IMR-90 (cell line): ENCODE measurements around the gene AKAP6. TPM values are rescaled to one million over a fixed set of nuclear protein-coding genes. Genes with fewer than 3 reads are reported as not detected.

ENCODE experiments used
- ATAC-seq: fragments of 200-7000 bp; cut with Tn5 transposase; 2 replicates; pipeline ENCODE4 v1.9.1; 2020; ENCODE audit warnings: low read depth, mild to moderate bottlenecking, moderate library complexity
- BruUV-seq: library from RNA; stranded (reverse); fragments of 400-500 nt; replicated peaks from 2 replicates; lab custom pipeline; 2021; lab: Mats Ljungman, UMichigan
- CTCF ChIA-PET: fragments of 300-600 bp; formaldehyde crosslinking; extraction: SDS; loops from one replicate; lab custom pipeline; 2021; ENCODE audit warnings: antibody characterized with exemption; lab: Yijun Ruan, JAX
- POLR2A ChIA-PET: fragments of 300-600 bp; sonication (Branson Sonifier 250); formaldehyde crosslinking; loops from one replicate; lab custom pipeline; 2022; ENCODE audit warnings: antibody characterized with exemption; ENCODE audit not compliant: unreplicated experiment; lab: Charles Lee
- DNase-seq: peaks from one replicate; pipeline ENCODE4 v3.0.0; 2013
- H2AFZ ChIP-seq: replicated peaks from 2 replicates; pipeline ENCODE3; 2013; ENCODE audit warnings: low read length, mild to moderate bottlenecking; ENCODE audit not compliant: poor library complexity
- H2AK5ac ChIP-seq: 2 replicates; pipeline ENCODE4 v1.6.1; 2013; ENCODE audit warnings: low read depth, low read length, inconsistent platforms
- H2AK9ac ChIP-seq: replicated peaks from 2 replicates; pipeline ENCODE3; 2013; ENCODE audit warnings: mild to moderate bottlenecking, low read depth, low read length, moderate library complexity; ENCODE audit not compliant: poor library complexity
- H2BK120ac ChIP-seq: 2 replicates; pipeline ENCODE4 v1.6.1; 2013; ENCODE audit warnings: low read depth, low read length, inconsistent platforms
- H2BK15ac ChIP-seq: 3 replicates; pipeline ENCODE4 v1.6.1; 2013; ENCODE audit warnings: low read depth, low read length, inconsistent platforms
- H2BK20ac ChIP-seq: 2 replicates; pipeline ENCODE4 v1.6.1; 2013; ENCODE audit warnings: low read depth, mild to moderate bottlenecking, inconsistent platforms, low read length, moderate library complexity
- H2BK5ac ChIP-seq: 2 replicates; pipeline ENCODE4 v1.6.1; 2013; ENCODE audit warnings: mild to moderate bottlenecking, low read depth, low read length, inconsistent platforms; ENCODE audit not compliant: poor library complexity, severe bottlenecking
- H3K14ac ChIP-seq: replicated peaks from 2 replicates; pipeline ENCODE4 v1.6.1; 2013; ENCODE audit warnings: low read depth, low read length, inconsistent platforms
- H3K18ac ChIP-seq: 2 replicates; pipeline ENCODE4 v1.6.1; 2013; ENCODE audit warnings: low read depth, low read length, control low read depth
- H3K23ac ChIP-seq: 2 replicates; pipeline ENCODE4 v1.6.1; 2013; ENCODE audit warnings: low read depth, low read length, inconsistent platforms
- H3K27ac ChIP-seq: 2 replicates; pipeline ENCODE4 v1.5.1; 2013; ENCODE audit warnings: mild to moderate bottlenecking, control low read depth, low read length; ENCODE audit not compliant: insufficient read depth
- H3K27me3 ChIP-seq: 2 replicates; pipeline ENCODE4 v1.6.1; 2013; ENCODE audit warnings: low read length; ENCODE audit not compliant: control insufficient read depth, insufficient read depth
- H3K36me3 ChIP-seq: 2 replicates; pipeline ENCODE4 v1.6.1; 2013; ENCODE audit warnings: low read length, mixed read lengths; ENCODE audit not compliant: control insufficient read depth, insufficient read depth
- H3K4ac ChIP-seq: 2 replicates; pipeline ENCODE4 v1.6.1; 2013; ENCODE audit warnings: low read depth, low read length, inconsistent platforms
- H3K4me1 ChIP-seq: 2 replicates; pipeline ENCODE4 v1.6.1; 2013; ENCODE audit warnings: low read length, mixed read lengths; ENCODE audit not compliant: control insufficient read depth, insufficient read depth
- H3K4me2 ChIP-seq: 2 replicates; pipeline ENCODE4 v1.6.1; 2013; ENCODE audit warnings: low read depth, mild to moderate bottlenecking, control low read depth, low read length, moderate library complexity
- H3K4me3 ChIP-seq: 2 replicates; pipeline ENCODE4 v1.5.1; 2013; ENCODE audit warnings: low read depth, mild to moderate bottlenecking, control low read depth, low read length, moderate library complexity; ENCODE audit not compliant: insufficient read depth
- H3K56ac ChIP-seq: 2 replicates; pipeline ENCODE4 v1.6.1; 2013; ENCODE audit warnings: low read length, inconsistent platforms; ENCODE audit not compliant: insufficient read depth; ENCODE audit errors: extremely low read depth
- H3K79me1 ChIP-seq, 2 experiments: 2 replicates each; pipeline ENCODE4 v1.6.1; 2013; ENCODE audit warnings: low read length in 2 of 2, inconsistent platforms in 1 of 2, low read depth in 1 of 2
- H3K9ac ChIP-seq: 2 replicates; pipeline ENCODE4 v1.6.1; 2013; ENCODE audit warnings: low read depth, low read length, control low read depth
- H3K9me1 ChIP-seq: 2 replicates; pipeline ENCODE4 v1.6.1; 2013; ENCODE audit warnings: low read length, inconsistent platforms; ENCODE audit not compliant: insufficient read depth
- H3K9me3 ChIP-seq: 2 replicates; pipeline ENCODE4 v1.6.1; 2013; ENCODE audit warnings: low read length; ENCODE audit not compliant: control insufficient read depth, insufficient read depth
- H4K20me1 ChIP-seq: 2 replicates; pipeline ENCODE4 v1.6.1; 2013; ENCODE audit warnings: low read length, inconsistent platforms; ENCODE audit not compliant: insufficient read depth
- H4K5ac ChIP-seq: 2 replicates; pipeline ENCODE4 v1.6.1; 2013; ENCODE audit warnings: mild to moderate bottlenecking, low read depth, low read length, control low read depth
- H4K8ac ChIP-seq, 2 experiments: 2 replicates each; pipeline ENCODE4 v1.6.1; 2013; ENCODE audit warnings: low read depth in 2 of 2, low read length in 2 of 2, control low read depth in 1 of 2, inconsistent platforms in 1 of 2
- H4K91ac ChIP-seq: 2 replicates; pipeline ENCODE4 v1.6.1; 2013; ENCODE audit warnings: low read depth, low read length, inconsistent platforms; ENCODE audit not compliant: insufficient read depth
- BHLHE40 ChIP-seq: fragments of 150-350 bp; IDR thresholded peaks from 2 replicates; pipeline ENCODE4 v1.6.1; 2016; ENCODE audit warnings: mild to moderate bottlenecking, low read depth, low read length
- CEBPB ChIP-seq: IDR thresholded peaks from 2 replicates; pipeline ENCODE4 v1.6.1; 2012; ENCODE audit warnings: low read depth, low read length, improper control_type of control experiment
- CHD1 ChIP-seq: IDR thresholded peaks from 2 replicates; pipeline ENCODE4 v1.6.1; 2012; ENCODE audit warnings: low read depth, low read length, improper control_type of control experiment
- CTCF ChIP-seq: conservative IDR thresholded peaks from 2 replicates; pipeline ENCODE4 v1.5.1; 2012; ENCODE audit warnings: mild to moderate bottlenecking, low read depth, low read length, improper control_type of control experiment
- ELK1 ChIP-seq: fragments of 150-350 bp; IDR thresholded peaks from 2 replicates; pipeline ENCODE4 v1.6.1; 2016; ENCODE audit warnings: low read depth, mild to moderate bottlenecking, low read length, moderate library complexity, borderline replicate concordance
- FOS ChIP-seq: fragments of 150-350 bp; IDR thresholded peaks from 2 replicates; pipeline ENCODE4 v1.6.1; 2016; ENCODE audit warnings: low read depth, low read length
- MAZ ChIP-seq: IDR thresholded peaks from 2 replicates; pipeline ENCODE4 v1.6.1; 2012; ENCODE audit warnings: low read depth, mild to moderate bottlenecking, low read length, improper control_type of control experiment, moderate library complexity, borderline replicate concordance
- MXI1 ChIP-seq: IDR thresholded peaks from 2 replicates; pipeline ENCODE4 v1.6.1; 2012; ENCODE audit warnings: low read depth, mild to moderate bottlenecking, low read length, moderate library complexity, borderline replicate concordance
- NFE2L2 ChIP-seq: fragments of 150-350 bp; IDR thresholded peaks from 2 replicates; pipeline ENCODE4 v1.6.1; 2016; ENCODE audit warnings: low read depth, mild to moderate bottlenecking, low read length
- POLR2A ChIP-seq: IDR thresholded peaks from 2 replicates; pipeline ENCODE4 v1.6.1; 2012; ENCODE audit warnings: mild to moderate bottlenecking, low read depth, low read length
- RAD21 ChIP-seq: IDR thresholded peaks from 2 replicates; pipeline ENCODE4 v1.6.1; 2012; ENCODE audit warnings: low read length, improper control_type of control experiment
- RCOR1 ChIP-seq: IDR thresholded peaks from 2 replicates; pipeline ENCODE4 v1.6.1; 2012; ENCODE audit warnings: mild to moderate bottlenecking, low read length, improper control_type of control experiment; ENCODE audit not compliant: insufficient replicate concordance
- RFX5 ChIP-seq: IDR thresholded peaks from 2 replicates; pipeline ENCODE4 v1.8.0; 2012; ENCODE audit warnings: low read depth, mild to moderate bottlenecking, low read length, moderate library complexity
- SMC3 ChIP-seq: fragments of 150-350 bp; IDR thresholded peaks from 2 replicates; pipeline ENCODE4 v1.6.1; 2016; ENCODE audit warnings: low read depth, mild to moderate bottlenecking, antibody characterized with exemption, low read length, moderate library complexity
- USF2 ChIP-seq: fragments of 150-350 bp; IDR thresholded peaks from 2 replicates; pipeline ENCODE4 v1.6.1; 2017; ENCODE audit warnings: mild to moderate bottlenecking, antibody characterized with exemption, low read length, low read depth
- WGBS, 2 experiments: methylation state at CpG; one replicate each; pipeline versions ENCODE4 v1.1.5 to v1.1.7; 2013; ENCODE audit warnings: missing lambda C conversion rate in 2 of 2; ENCODE audit not compliant: insufficient read length in 1 of 2; ENCODE audit errors: extremely low coverage in 2 of 2; 5-methylcytosine and 5-hydroxymethylcytosine counted together
- dilution Hi-C: fragments of 300-500 bp; cut with HindIII; formaldehyde crosslinking; loops from one replicate; pipeline ENCODE4 v1.14.3; 2018; ENCODE audit warnings: low sequenced_read_pairs; ENCODE audit not compliant: unreplicated experiment
- in situ Hi-C: fragments of 300-500 bp; cut with MboI; formaldehyde crosslinking; loops from 3 replicates; pipeline ENCODE4 v1.14.3; 2019; ENCODE audit warnings: low sequenced_read_pairs, inconsistent platforms, mixed read lengths
- intact Hi-C: fragments of 100-400 bp; cut with micrococcal nuclease; formaldehyde crosslinking; loops from 2 replicates; pipeline ENCODE4 v1.10.0; 2022
- polyA plus RNA-seq, 3 experiments: library from polyadenylated mRNA; depleted of rRNA; stranded (reverse); fragments of >200 nt; gene quantifications; 2 replicates each; pipeline ENCODE4 v1.2.3, GENCODE V29; 2012; ENCODE audit warnings: low replicate concordance in 1 of 3
- total RNA-seq: library from RNA; depleted of rRNA; stranded (reverse); fragments of >200 nt; gene quantifications from 2 replicates; pipeline ENCODE4 v1.2.3, GENCODE V29; 2012

The AKAP6 gene
- total and polyA plus RNA-seq, 2 of the 4 experiments (the other 2 are of a cell fraction) = 0.22 to 1.6 TPM

GRCh38 chr14:32560209-32560857, 231.2 kb downstream of the AKAP6 start:
- Histone ChIP-seq H3K4me3 (no peak overlapping the region), H3K23ac (no peak overlapping the region), H2BK15ac (no peak overlapping the region), H2AK9ac (no peak overlapping the region), H3K9me1 (peaks cover 9% of the 10 kb centered on the region; the same call in 1 of the 2 replicates), H3K79me1 (no peaks in the 10 kb centered on the region), H3K4me1 (peaks cover 2% of the 10 kb centered on the region; the same call in 1 of the 2 replicates), H3K27me3 (no peaks in the 10 kb centered on the region), H3K14ac (no peak overlapping the region), H3K9ac (no peak overlapping the region), H4K5ac (no peak overlapping the region), H3K27ac (no peak overlapping the region), H2AFZ (no peak overlapping the region), H4K8ac (peak overlapping the region in 1 of 2 experiments; percentile 39; a peak in 1 of 4 replicates), H3K18ac (no peak overlapping the region), H2AK5ac (no peak overlapping the region), H3K9me3 (no peaks in the 10 kb centered on the region), H2BK120ac (no peak overlapping the region), H3K56ac (no peak overlapping the region), H2BK5ac (no peak overlapping the region), H3K36me3 (no peaks in the 10 kb centered on the region), H4K91ac (no peak overlapping the region), H4K20me1 (no peaks in the 10 kb centered on the region), H3K4me2 (no peak overlapping the region), H2BK20ac (no peak overlapping the region), H3K4ac (no peak overlapping the region; the same call in 1 of the 2 replicates)
- intact Hi-C loops = loop anchor here (1.0 to 5.0 kb wide), 10 partner anchors 48 to 1204 kb away; partner anchors contain the start of genes ARHGAP5, DTD2, RNU6-7 and RNU6-8
- BruUV-seq = no TSS peak
- ATAC-seq (peak; percentile 91), DNase-seq (peak; percentile 82)
- in situ Hi-C loops = no loop called here
- ChIA-PET CTCF (interaction anchor here (0.5 to 2.7 kb wide), 18 partner anchors 9 to 1054 kb away, joined by 3 to 10 read pairs (median 4); no protein-coding TSS in a partner anchor), POLR2A (no interaction called here)
- WGBS, 2 experiments = 13% methylated on average over 3 of the region's 9 CpGs; no CpG with 5 or more reads in 1 of the 2 experiments
- dilution Hi-C loops = no loop called here
- TF ChIP-seq ELK1 (no peak), POLR2A (no peak), RCOR1 (no peak), CTCF (peak; percentile 90), BHLHE40 (no peak), USF2 (no peak), RAD21 (peak; percentile 92), MXI1 (no peak), FOS (no peak), MAZ (no peak), CHD1 (no peak), SMC3 (peak; percentile 67), NFE2L2 (no peak), RFX5 (no peak), CEBPB (peak; percentile 87)
